HEK293 (cell line): ENCODE results near the gene EIF2S3.

Source experiments
- CTCF ChIA-PET: fragments of 350-600 bp; formaldehyde crosslinking; extraction: SDS; loops from one replicate; lab custom pipeline; 2021; ENCODE audit warnings: antibody characterized with exemption; lab: Yijun Ruan, JAX
- POLR2A ChIA-PET: fragments of 300-600 bp; formaldehyde crosslinking; extraction: SDS; loops from one replicate; lab custom pipeline; 2020; ENCODE audit warnings: antibody characterized with exemption, inconsistent platforms; lab: Yijun Ruan, JAX
- H3K27ac ChIP-seq: fragments of 200-500 bp; sonication (Bioruptor generic); 2 replicates; pipeline ENCODE4 v1.5.1; 2014; ENCODE audit warnings: low read depth, low read length, control low read depth, inconsistent platforms; ENCODE audit errors: extremely low read depth
- H3K36me3 ChIP-seq, 2 experiments: fragments of 200-500 bp in 1 of 2; sonication (Bioruptor generic) in 1 of 2; 1 replicate in 1 of 2; 2 replicates in 1 of 2; pipeline ENCODE4 v1.5.1; 2014 to 2017; ENCODE audit warnings: inconsistent platforms in 2 of 2, low read length in 2 of 2; ENCODE audit not compliant: control insufficient read depth in 2 of 2, insufficient read depth in 1 of 2
- H3K4me1 ChIP-seq: fragments of 200-500 bp; sonication (Bioruptor generic); 2 replicates; pipeline ENCODE4 v1.5.1; 2014; ENCODE audit warnings: mild to moderate bottlenecking, low read length, inconsistent platforms; ENCODE audit not compliant: control insufficient read depth, insufficient read depth
- H3K4me3 ChIP-seq: 2 replicates; pipeline ENCODE4 v1.5.1; 2011; ENCODE audit warnings: low read depth, mild to moderate bottlenecking, control low read depth, low read length, moderate library complexity
- H3K9me3 ChIP-seq: fragments of 200-500 bp; sonication (Bioruptor generic); 2 replicates; pipeline ENCODE4 v1.5.1; 2014; ENCODE audit warnings: low read depth, low read length, inconsistent platforms; ENCODE audit not compliant: control insufficient read depth, insufficient read depth
- PRDM6 ChIP-seq: fragments of 450-650 bp; formaldehyde crosslinking; IDR thresholded peaks from 2 replicates; pipeline ENCODE4 v1.5.1; 2017; ENCODE audit warnings: missing biosample characterization, missing genetic modification characterization
- SCRT2 ChIP-seq: fragments of 450-650 bp; formaldehyde crosslinking; IDR thresholded peaks from 2 replicates; pipeline ENCODE4 v1.5.1; 2016; ENCODE audit warnings: missing biosample characterization, missing genetic modification characterization
- YY2 ChIP-seq: fragments of 450-650 bp; formaldehyde crosslinking; IDR thresholded peaks from 2 replicates; pipeline ENCODE4 v1.5.1; 2016; ENCODE audit warnings: missing biosample characterization, missing genetic modification characterization
- ZBTB49 ChIP-seq: fragments of 450-650 bp; formaldehyde crosslinking; IDR thresholded peaks from 2 replicates; pipeline ENCODE4 v1.5.1; 2016; ENCODE audit warnings: missing biosample characterization, missing genetic modification characterization, low read depth
- ZBTB7A ChIP-seq: fragments of 450-650 bp; formaldehyde crosslinking; IDR thresholded peaks from 2 replicates; pipeline ENCODE4 v1.5.1; 2016; ENCODE audit warnings: low read depth, missing biosample characterization, missing genetic modification characterization
- ZEB2 ChIP-seq: fragments of 450-650 bp; formaldehyde crosslinking; IDR thresholded peaks from 2 replicates; pipeline ENCODE4 v1.5.1; 2016; ENCODE audit warnings: missing biosample characterization, missing genetic modification characterization
- ZNF121 ChIP-seq: fragments of 450-650 bp; formaldehyde crosslinking; IDR thresholded peaks from 2 replicates; pipeline ENCODE4 v1.5.1; 2016; ENCODE audit warnings: missing biosample characterization, missing genetic modification characterization
- ZNF211 ChIP-seq: fragments of 450-650 bp; formaldehyde crosslinking; IDR thresholded peaks from 2 replicates; pipeline ENCODE4 v1.5.1; 2016; ENCODE audit warnings: low read depth, missing biosample characterization, missing genetic modification characterization
- ZNF24 ChIP-seq: fragments of 450-650 bp; formaldehyde crosslinking; IDR thresholded peaks from 2 replicates; pipeline ENCODE4 v1.5.1; 2016; ENCODE audit warnings: missing biosample characterization, missing genetic modification characterization
- ZNF274 ChIP-seq, 2 experiments: fragments of 200-500 bp in 1 of 2; fragments of 450-650 bp in 1 of 2; sonication (Bioruptor generic) in 1 of 2; formaldehyde crosslinking in 1 of 2; IDR thresholded peaks; 2 replicates each; pipeline versions ENCODE4 v1.5.1 to v1.6.1; 2014 to 2016; ENCODE audit warnings: borderline replicate concordance in 1 of 2, inconsistent platforms in 1 of 2, low read length in 1 of 2, missing biosample characterization in 1 of 2, missing genetic modification characterization in 1 of 2
- ZNF292 ChIP-seq: fragments of 450-650 bp; formaldehyde crosslinking; IDR thresholded peaks from 2 replicates; pipeline ENCODE4 v1.5.1; 2016; ENCODE audit warnings: low read depth, missing biosample characterization, missing genetic modification characterization, borderline replicate concordance
- ZNF362 ChIP-seq: fragments of 450-650 bp; formaldehyde crosslinking; IDR thresholded peaks from 2 replicates; pipeline ENCODE4 v1.5.1; 2016; ENCODE audit warnings: missing biosample characterization, missing genetic modification characterization
- ZNF416 ChIP-seq: fragments of 450-650 bp; formaldehyde crosslinking; IDR thresholded peaks from 2 replicates; pipeline ENCODE4 v1.5.1; 2016; ENCODE audit warnings: missing biosample characterization, missing genetic modification characterization
- ZNF510 ChIP-seq: fragments of 450-650 bp; formaldehyde crosslinking; IDR thresholded peaks from 2 replicates; pipeline ENCODE4 v1.5.1; 2018; ENCODE audit warnings: mild to moderate bottlenecking, missing genetic modification characterization, missing biosample characterization; ENCODE audit not compliant: insufficient replicate concordance
- ZNF629 ChIP-seq: fragments of 450-650 bp; formaldehyde crosslinking; IDR thresholded peaks from 2 replicates; pipeline ENCODE4 v1.5.1; 2017; ENCODE audit warnings: missing biosample characterization, missing genetic modification characterization
- ZNF707 ChIP-seq: fragments of 450-650 bp; formaldehyde crosslinking; IDR thresholded peaks from 2 replicates; pipeline ENCODE4 v1.5.1; 2016; ENCODE audit warnings: missing biosample characterization, missing genetic modification characterization
- ZNF792 ChIP-seq: fragments of 450-650 bp; formaldehyde crosslinking; IDR thresholded peaks from 2 replicates; pipeline ENCODE4 v1.5.1; 2016; ENCODE audit warnings: missing biosample characterization, missing genetic modification characterization
- ZNF837 ChIP-seq: fragments of 450-650 bp; formaldehyde crosslinking; IDR thresholded peaks from 2 replicates; pipeline ENCODE4 v1.5.1; 2016; ENCODE audit warnings: missing biosample characterization, missing genetic modification characterization
- TF ChIP-seq, protein P1 (sequence below): fragments of 450-650 bp; formaldehyde crosslinking; IDR thresholded peaks from 2 replicates; pipeline ENCODE4 v1.5.1; 2016; ENCODE audit warnings: missing biosample characterization, missing genetic modification characterization, borderline replicate concordance
- TF ChIP-seq, protein P2 (sequence below): fragments of 450-650 bp; formaldehyde crosslinking; IDR thresholded peaks from 2 replicates; pipeline ENCODE4 v1.5.1; 2016; ENCODE audit warnings: missing biosample characterization, missing genetic modification characterization

EIF2S3 gene

GRCh38 chrX:24014388-24015018, 40.3 kb upstream of the EIF2S3 start (continued):
- TF ChIP-seq ZEB2 (tag by site-specific recombination): no peak
- TF ChIP-seq ZBTB49: no peak
- TF ChIP-seq ZNF274 (IDR thresholded peaks at IDR 0.05; ENCODE audit: low read length): no peak
- TF ChIP-seq ZNF274 (tag by site-specific recombination; IDR thresholded peaks at IDR 0.05; ENCODE audit: borderline replicate concordance): no peak
- no peak for TF ChIP-seq ZNF792 (tag by site-specific recombination)
- no peak for TF ChIP-seq ZNF211 (tag by site-specific recombination)

DNA sequence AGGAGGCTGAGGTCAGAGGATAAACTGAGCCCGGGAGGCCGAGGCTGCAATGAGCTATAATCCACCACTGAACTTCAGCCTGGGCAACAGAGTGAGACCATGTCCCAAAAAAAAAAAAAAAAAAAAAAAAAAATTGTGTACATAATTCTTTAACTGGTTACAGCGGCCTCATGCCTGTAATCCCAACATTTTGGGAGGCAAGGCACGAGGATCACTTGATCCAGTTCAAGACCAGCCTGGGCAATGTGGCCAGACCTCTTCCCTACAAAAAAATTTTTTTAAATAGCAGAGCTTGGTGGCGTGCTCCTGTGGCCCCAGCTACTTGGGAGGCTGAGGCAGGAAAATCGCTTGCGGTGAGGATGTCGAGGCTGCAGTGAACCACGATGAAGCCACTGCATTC, 37.1 kb upstream of the EIF2S3 start:
- H3K4me1 ChIP-seq: peaks cover 6% of the 10 kb centered on the region; the same call in 1 of the 2 replicates
- ChIA-PET CTCF (interaction anchor here (0.6 kb wide), 1 partner anchor 1857 kb away, joined by 3 read pairs; no protein-coding TSS in a partner anchor), POLR2A (interaction anchor here (0.5 to 1.4 kb wide), 3 partner anchors 36 to 1060 kb away, joined by 4 to 8 read pairs (median 5); no protein-coding TSS in a partner anchor)
- TF ChIP-seq SCRT2 (tag by site-specific recombination) (no peak), ZNF362 (peak; percentile 80), ZNF510 (no peak), ZNF24 (tag by site-specific recombination) (no peak), YY2 (tag by site-specific recombination) (no peak), ZNF837 (tag by site-specific recombination) (no peak), ZNF416 (tag by site-specific recombination) (no peak), ZNF121 (peak; percentile 71), ZNF707 (no peak), ZBTB7A (tag by site-specific recombination) (no peak)
- TF ChIP-seq, protein P1, sequence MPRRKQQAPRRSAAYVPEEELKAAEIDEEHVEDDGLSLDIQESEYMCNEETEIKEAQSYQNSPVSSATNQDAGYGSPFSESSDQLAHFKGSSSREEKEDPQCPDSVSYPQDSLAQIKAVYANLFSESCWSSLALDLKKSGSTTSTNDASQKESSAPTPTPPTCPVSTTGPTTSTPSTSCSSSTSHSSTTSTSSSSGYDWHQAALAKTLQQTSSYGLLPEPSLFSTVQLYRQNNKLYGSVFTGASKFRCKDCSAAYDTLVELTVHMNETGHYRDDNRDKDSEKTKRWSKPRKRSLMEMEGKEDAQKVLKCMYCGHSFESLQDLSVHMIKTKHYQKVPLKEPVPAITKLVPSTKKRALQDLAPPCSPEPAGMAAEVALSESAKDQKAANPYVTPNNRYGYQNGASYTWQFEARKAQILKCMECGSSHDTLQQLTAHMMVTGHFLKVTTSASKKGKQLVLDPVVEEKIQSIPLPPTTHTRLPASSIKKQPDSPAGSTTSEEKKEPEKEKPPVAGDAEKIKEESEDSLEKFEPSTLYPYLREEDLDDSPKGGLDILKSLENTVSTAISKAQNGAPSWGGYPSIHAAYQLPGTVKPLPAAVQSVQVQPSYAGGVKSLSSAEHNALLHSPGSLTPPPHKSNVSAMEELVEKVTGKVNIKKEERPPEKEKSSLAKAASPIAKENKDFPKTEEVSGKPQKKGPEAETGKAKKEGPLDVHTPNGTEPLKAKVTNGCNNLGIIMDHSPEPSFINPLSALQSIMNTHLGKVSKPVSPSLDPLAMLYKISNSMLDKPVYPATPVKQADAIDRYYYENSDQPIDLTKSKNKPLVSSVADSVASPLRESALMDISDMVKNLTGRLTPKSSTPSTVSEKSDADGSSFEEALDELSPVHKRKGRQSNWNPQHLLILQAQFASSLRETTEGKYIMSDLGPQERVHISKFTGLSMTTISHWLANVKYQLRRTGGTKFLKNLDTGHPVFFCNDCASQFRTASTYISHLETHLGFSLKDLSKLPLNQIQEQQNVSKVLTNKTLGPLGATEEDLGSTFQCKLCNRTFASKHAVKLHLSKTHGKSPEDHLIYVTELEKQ (tag by site-specific recombination): no peak
- H3K27ac ChIP-seq: no peak overlapping the region
- H3K9me3 ChIP-seq: no peaks in the 10 kb centered on the region
- H3K4me3 ChIP-seq: no peak overlapping the region
- peaks cover 31 to 60% of the 10 kb centered on the region in 2 experiments for H3K36me3 ChIP-seq

DNA sequence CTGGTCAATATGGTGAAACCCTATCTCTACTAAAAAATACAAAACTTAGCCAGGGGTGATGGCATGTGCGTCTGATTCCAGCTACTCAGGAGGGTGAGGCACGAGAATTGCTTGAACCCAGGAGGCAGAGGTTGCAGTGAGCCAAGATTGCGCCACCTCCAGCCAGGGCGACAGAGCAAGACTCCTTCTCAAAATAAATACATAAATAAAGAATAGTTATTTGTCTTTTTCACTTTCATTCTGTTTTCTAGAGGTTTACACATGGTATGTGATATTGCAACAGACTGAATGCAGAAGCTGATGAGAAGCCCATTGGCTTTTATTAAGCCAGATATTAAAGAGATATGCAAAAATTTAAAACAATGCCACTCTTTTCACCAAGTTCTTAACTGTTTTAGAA, 35.9 kb upstream of the EIF2S3 start:
- H3K4me3 ChIP-seq: no peak overlapping the region
- peaks cover 26 to 66% of the 10 kb centered on the region in 2 experiments; a peak in 2 of 3 replicates for H3K36me3 ChIP-seq
- peaks cover 6% of the 10 kb centered on the region; the same call in 1 of the 2 replicates for H3K4me1 ChIP-seq
- ChIA-PET CTCF (interaction anchor here (0.6 kb wide), 2 partner anchors 53 to 107 kb away, joined by 3 read pairs; no protein-coding TSS in a partner anchor), POLR2A (interaction anchor here (3.0 kb wide), 1 partner anchor 36 kb away, joined by 10 read pairs; the partner anchor contains the start of gene EIF2S3)
- no peaks in the 10 kb centered on the region for H3K9me3 ChIP-seq
- TF ChIP-seq ZNF121 (0 out of 2 replicates have a peak, but pooled peaks have one; percentile 31), ZNF292 (no peak), ZNF629 (tag by site-specific recombination) (no peak), PRDM6 (peak; percentile 44; the same call in 1 of the 2 replicates)
- TF ChIP-seq, protein P2, sequence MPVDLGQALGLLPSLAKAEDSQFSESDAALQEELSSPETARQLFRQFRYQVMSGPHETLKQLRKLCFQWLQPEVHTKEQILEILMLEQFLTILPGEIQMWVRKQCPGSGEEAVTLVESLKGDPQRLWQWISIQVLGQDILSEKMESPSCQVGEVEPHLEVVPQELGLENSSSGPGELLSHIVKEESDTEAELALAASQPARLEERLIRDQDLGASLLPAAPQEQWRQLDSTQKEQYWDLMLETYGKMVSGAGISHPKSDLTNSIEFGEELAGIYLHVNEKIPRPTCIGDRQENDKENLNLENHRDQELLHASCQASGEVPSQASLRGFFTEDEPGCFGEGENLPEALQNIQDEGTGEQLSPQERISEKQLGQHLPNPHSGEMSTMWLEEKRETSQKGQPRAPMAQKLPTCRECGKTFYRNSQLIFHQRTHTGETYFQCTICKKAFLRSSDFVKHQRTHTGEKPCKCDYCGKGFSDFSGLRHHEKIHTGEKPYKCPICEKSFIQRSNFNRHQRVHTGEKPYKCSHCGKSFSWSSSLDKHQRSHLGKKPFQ (tag by site-specific recombination): no peak
- no peak overlapping the region for H3K27ac ChIP-seq
